Neural progenitor cell (in vitro differentiated cells): ENCODE data around the gene GPATCH1. TPM values are rescaled to one million over a fixed set of nuclear protein-coding genes. Genes with fewer than 3 reads are reported as not detected.

Experiments
- DNase-seq: peaks from one replicate; pipeline ENCODE4 v3.0.0-alpha.2; 2016; ENCODE audit warnings: low spot score
- H2AFZ ChIP-seq: fragments of 200-600 bp; sonication (generic); replicated peaks from 2 replicates; pipeline ENCODE4 v1.6.1; 2016; ENCODE audit warnings: antibody characterized with exemption
- H3F3A ChIP-seq: fragments of 200-600 bp; sonication (generic); 2 replicates; pipeline ENCODE4 v1.6.1; 2016; ENCODE audit warnings: antibody characterized with exemption, low read depth
- H3K27ac ChIP-seq: fragments of 200-600 bp; sonication (generic); 2 replicates; pipeline ENCODE4 v1.5.1; 2016; ENCODE audit warnings: mild to moderate bottlenecking
- H3K27me3 ChIP-seq: fragments of 200-600 bp; sonication (generic); 2 replicates; pipeline ENCODE4 v1.6.1; 2016; ENCODE audit warnings: mild to moderate bottlenecking, moderate library complexity
- H3K36me3 ChIP-seq: fragments of 200-600 bp; sonication (generic); 2 replicates; pipeline ENCODE4 v1.5.1; 2016
- H3K4me1 ChIP-seq: fragments of 200-600 bp; sonication (generic); 2 replicates; pipeline ENCODE4 v1.6.1; 2016; ENCODE audit warnings: mixed run types
- H3K4me2 ChIP-seq: fragments of 200-600 bp; sonication (generic); 2 replicates; pipeline ENCODE4 v1.6.1; 2016
- H3K4me3 ChIP-seq: fragments of 200-600 bp; sonication (generic); 2 replicates; pipeline ENCODE4 v1.5.1; 2016
- H3K79me2 ChIP-seq: fragments of 200-600 bp; sonication (generic); 2 replicates; pipeline ENCODE4 v1.6.1; 2016; ENCODE audit warnings: low read depth
- H3K9ac ChIP-seq: fragments of 200-600 bp; sonication (generic); 2 replicates; pipeline ENCODE4 v1.6.1; 2016
- H3K9me3 ChIP-seq: fragments of 200-600 bp; sonication (generic); 2 replicates; pipeline ENCODE4 v1.5.1; 2016; ENCODE audit warnings: low read depth
- H4K20me1 ChIP-seq: fragments of 200-600 bp; sonication (generic); 2 replicates; pipeline ENCODE4 v1.6.1; 2016; ENCODE audit warnings: low read depth
- H3K27ac Mint-ChIP-seq: 3 replicates; pipeline ENCODE4 v1.8.0; 2021; ENCODE audit warnings: mixed read lengths
- H3K27me3 Mint-ChIP-seq: 2 replicates; pipeline ENCODE4 v1.8.0; 2022; ENCODE audit warnings: low read depth, mild to moderate bottlenecking, inconsistent platforms, moderate library complexity, mixed read lengths; ENCODE audit not compliant: insufficient read depth
- H3K36me3 Mint-ChIP-seq: 3 replicates; pipeline ENCODE4 v1.8.0; 2021; ENCODE audit warnings: mixed read lengths
- H3K4me1 Mint-ChIP-seq: 3 replicates; pipeline ENCODE4 v1.8.0; 2021; ENCODE audit warnings: mixed read lengths
- H3K4me3 Mint-ChIP-seq: 3 replicates; pipeline ENCODE4 v1.8.0; 2021; ENCODE audit warnings: mild to moderate bottlenecking, moderate library complexity, mixed read lengths
- H3K9me3 Mint-ChIP-seq: 3 replicates; pipeline ENCODE4 v1.8.0; 2020; ENCODE audit warnings: mixed read lengths
- CTCF ChIP-seq: fragments of 200-600 bp; sonication (generic); IDR thresholded peaks from 2 replicates; pipeline ENCODE4 v1.5.1; 2017; ENCODE audit warnings: antibody characterized with exemption, mild to moderate bottlenecking
- EZH2 ChIP-seq: fragments of 200-600 bp; sonication (generic); IDR thresholded peaks from 2 replicates; pipeline ENCODE4 v1.6.1; 2017; ENCODE audit warnings: antibody characterized with exemption, mild to moderate bottlenecking, moderate library complexity
- EZH2phosphoT487 ChIP-seq: fragments of 200-600 bp; sonication (generic); IDR thresholded peaks from 2 replicates; pipeline ENCODE4 v1.6.1; 2017; ENCODE audit warnings: antibody characterized with exemption
- total RNA-seq: library from RNA; depleted of rRNA; stranded (reverse); fragments of >200 nt; gene quantifications from 2 replicates; pipeline ENCODE4 v1.2.3, GENCODE V29; 2015; ENCODE audit warnings: low replicate concordance

GPATCH1 gene
- total RNA-seq, 1 donor from 2014 or later = 7.0 TPM

DNA sequence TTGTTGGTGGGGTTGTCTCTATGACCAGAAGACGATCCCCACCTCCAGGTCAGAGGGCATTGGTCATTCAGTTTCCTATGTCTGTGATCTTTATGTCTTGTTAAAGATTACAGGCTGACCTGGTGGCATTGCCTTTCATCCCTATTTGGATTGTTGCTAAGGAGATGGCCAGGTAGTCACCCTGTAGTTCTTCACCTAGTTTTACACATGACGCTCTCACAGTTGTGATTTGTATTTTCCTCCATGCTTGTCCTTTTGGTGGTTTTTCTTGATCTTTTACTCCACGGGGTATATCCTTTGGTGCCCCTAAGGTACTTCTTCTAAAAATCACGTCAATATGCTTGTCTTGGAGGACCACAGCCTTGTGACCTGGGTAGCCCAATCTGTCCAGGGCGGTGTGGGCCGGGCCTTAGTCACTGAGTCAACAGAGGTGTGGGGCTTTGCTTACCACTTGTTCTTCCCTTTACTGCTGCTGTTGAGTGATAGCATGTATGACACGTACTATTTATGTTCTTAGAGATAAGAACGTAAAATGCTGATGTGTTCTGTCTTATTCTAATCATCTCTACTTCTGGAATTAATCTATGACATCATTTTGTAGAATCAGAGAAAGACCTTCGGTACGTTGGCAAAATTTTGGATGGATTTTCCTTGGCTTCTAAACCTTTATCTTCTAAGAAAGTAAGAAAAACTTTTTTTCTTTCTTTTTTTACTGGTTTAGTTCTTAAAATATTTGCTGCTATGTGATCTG, 20.1 kb downstream of the GPATCH1 start:
- Histone ChIP-seq H4K20me1 (no peaks in the 10 kb centered on the region), H3K27ac (no peak overlapping the region), H3K9me3 (no peaks in the 10 kb centered on the region), H3K79me2 (no peaks in the 10 kb centered on the region), H3K9ac (no peak overlapping the region), H3K4me2 (no peak overlapping the region), H2AFZ (no peak overlapping the region), H3F3A (no peaks in the 10 kb centered on the region), H3K36me3 (no peaks in the 10 kb centered on the region), H3K27me3 (no peaks in the 10 kb centered on the region), H3K4me3 (no peak overlapping the region), H3K4me1 (no peaks in the 10 kb centered on the region)
- TF ChIP-seq EZH2phosphoT487 (no peak), CTCF (no peak), EZH2 (no peak)
- Mint-ChIP-seq H3K4me3 (no peak overlapping the region), H3K9me3 (no peaks in the 10 kb centered on the region), H3K4me1 (no peaks in the 10 kb centered on the region), H3K27ac (no peak overlapping the region), H3K36me3 (peaks cover 23% of the 10 kb centered on the region), H3K27me3 (no peaks in the 10 kb centered on the region)
- DNase-seq = no peak

GRCh38 chr19:33102893-33103292, 21.9 kb downstream of the GPATCH1 start:
- H3K4me1 ChIP-seq = no peaks in the 10 kb centered on the region
- Mint-ChIP-seq H3K27me3 (peaks cover under 1% of the 10 kb centered on the region), H3K36me3 (peaks cover 17% of the 10 kb centered on the region), H3K9me3 (no peaks in the 10 kb centered on the region), H3K27ac (no peak overlapping the region), H3K4me1 (no peaks in the 10 kb centered on the region), H3K4me3 (no peak overlapping the region)
- DNase-seq = no peak
- no peak overlapping the region for H3K9ac ChIP-seq
- H2AFZ ChIP-seq = no peak overlapping the region
- no peak overlapping the region for H3K4me2 ChIP-seq
- H3K27me3 ChIP-seq = no peaks in the 10 kb centered on the region
- H3K4me3 ChIP-seq = no peak overlapping the region
- no peaks in the 10 kb centered on the region for H3K9me3 ChIP-seq
- H3K36me3 ChIP-seq = no peaks in the 10 kb centered on the region
- no peaks in the 10 kb centered on the region for H3K79me2 ChIP-seq
- H3K27ac ChIP-seq = no peak overlapping the region
- H4K20me1 ChIP-seq = no peaks in the 10 kb centered on the region
- TF ChIP-seq EZH2phosphoT487 (no peak), EZH2 (no peak), CTCF (no peak)
- no peaks in the 10 kb centered on the region for H3F3A ChIP-seq

- no peaks in the 10 kb centered on the region for H3K4me1 ChIP-seq
- H3K27me3 Mint-ChIP-seq = peaks cover 4% of the 10 kb centered on the region
- no peaks in the 10 kb centered on the region for H4K20me1 ChIP-seq
- peaks cover 18% of the 10 kb centered on the region for H3K36me3 Mint-ChIP-seq
- no peak overlapping the region for H3K4me3 ChIP-seq
- H2AFZ ChIP-seq = no peak overlapping the region
- no peaks in the 10 kb centered on the region for H3K9me3 ChIP-seq
- H3K4me2 ChIP-seq = no peak overlapping the region
- no peak for DNase-seq
- H3K4me3 Mint-ChIP-seq = no peak overlapping the region
- H3K36me3 ChIP-seq = peaks cover 5% of the 10 kb centered on the region
- H3K9ac ChIP-seq = no peak overlapping the region
- no peaks in the 10 kb centered on the region for H3F3A ChIP-seq
- no peak overlapping the region for H3K27ac ChIP-seq
- H3K9me3 Mint-ChIP-seq = no peaks in the 10 kb centered on the region
- TF ChIP-seq CTCF (no peak), EZH2phosphoT487 (no peak), EZH2 (no peak)
- no peaks in the 10 kb centered on the region for H3K4me1 Mint-ChIP-seq
- H3K27ac Mint-ChIP-seq = no peak overlapping the region
- H3K27me3 ChIP-seq = no peaks in the 10 kb centered on the region
- H3K79me2 ChIP-seq = no peaks in the 10 kb centered on the region
Observed at GRCh38 chr19:33108161-33108560, 27.2 kb downstream of the GPATCH1 start.
